ENCODE data around the gene PRKCE.

Gene PRKCE

DNA sequence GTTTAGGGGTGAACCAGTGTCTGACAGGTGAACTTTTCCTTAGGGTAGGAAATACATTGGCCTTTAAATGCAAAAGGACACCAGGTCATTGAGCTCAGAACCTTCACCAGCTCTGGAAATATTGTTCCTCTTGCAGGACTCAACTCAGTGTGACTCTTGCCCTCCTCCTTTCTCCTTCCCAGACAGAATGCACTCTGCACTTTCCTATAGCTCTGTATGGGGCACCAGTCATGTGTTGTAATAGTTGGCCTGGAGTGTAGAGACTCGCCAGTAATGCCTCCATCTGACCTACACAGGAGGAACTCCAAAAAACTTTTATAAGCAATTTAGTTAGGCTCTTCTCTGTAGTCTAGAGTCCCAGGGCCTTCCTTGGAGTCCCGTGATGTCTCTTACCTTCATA is 397.2 kb downstream of the PRKCE start:
- H3K27me3 ChIP-seq: no peaks in the 10 kb centered on the region
- H3K4me1 ChIP-seq: peaks cover 16% of the 10 kb centered on the region
- no peak for DNase-seq
- TF ChIP-seq, protein P1, sequence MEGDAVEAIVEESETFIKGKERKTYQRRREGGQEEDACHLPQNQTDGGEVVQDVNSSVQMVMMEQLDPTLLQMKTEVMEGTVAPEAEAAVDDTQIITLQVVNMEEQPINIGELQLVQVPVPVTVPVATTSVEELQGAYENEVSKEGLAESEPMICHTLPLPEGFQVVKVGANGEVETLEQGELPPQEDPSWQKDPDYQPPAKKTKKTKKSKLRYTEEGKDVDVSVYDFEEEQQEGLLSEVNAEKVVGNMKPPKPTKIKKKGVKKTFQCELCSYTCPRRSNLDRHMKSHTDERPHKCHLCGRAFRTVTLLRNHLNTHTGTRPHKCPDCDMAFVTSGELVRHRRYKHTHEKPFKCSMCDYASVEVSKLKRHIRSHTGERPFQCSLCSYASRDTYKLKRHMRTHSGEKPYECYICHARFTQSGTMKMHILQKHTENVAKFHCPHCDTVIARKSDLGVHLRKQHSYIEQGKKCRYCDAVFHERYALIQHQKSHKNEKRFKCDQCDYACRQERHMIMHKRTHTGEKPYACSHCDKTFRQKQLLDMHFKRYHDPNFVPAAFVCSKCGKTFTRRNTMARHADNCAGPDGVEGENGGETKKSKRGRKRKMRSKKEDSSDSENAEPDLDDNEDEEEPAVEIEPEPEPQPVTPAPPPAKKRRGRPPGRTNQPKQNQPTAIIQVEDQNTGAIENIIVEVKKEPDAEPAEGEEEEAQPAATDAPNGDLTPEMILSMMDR (IDR thresholded peaks at IDR 0.05; ENCODE audit: low read depth, low read length): no peak
- H3K9me3 ChIP-seq: no peaks in the 10 kb centered on the region
- peaks cover 20% of the 10 kb centered on the region; the same call in 1 of the 2 replicates for H3K36me3 ChIP-seq
- no peak overlapping the region for H3K4me3 ChIP-seq (ENCODE audit: low read depth, low read length)

DNA sequence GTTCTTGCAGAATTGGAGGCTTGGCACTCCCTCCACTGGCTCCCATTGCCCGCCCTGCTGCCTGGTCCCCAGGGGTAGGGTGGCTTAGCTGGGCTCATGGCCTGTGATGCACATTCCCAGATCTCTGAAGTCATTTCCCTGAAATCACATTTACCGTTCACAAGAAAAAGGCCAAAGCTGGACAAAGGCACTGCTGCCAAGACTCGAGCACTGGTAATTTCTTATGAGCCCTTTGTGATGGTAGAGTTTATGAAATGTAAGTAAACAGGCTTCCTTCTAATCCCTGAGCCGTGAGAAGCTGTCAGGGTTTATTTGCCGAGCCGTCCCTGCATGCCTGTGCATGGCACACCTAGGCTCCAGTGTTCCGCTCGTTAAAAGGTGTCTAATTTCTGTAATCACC is 398.6 kb downstream of the PRKCE start:
- H3K9me3 ChIP-seq: no peaks in the 10 kb centered on the region
- peaks cover 23% of the 10 kb centered on the region; the same call in 1 of the 2 replicates for H3K36me3 ChIP-seq
- peaks cover 16% of the 10 kb centered on the region for H3K4me1 ChIP-seq
- TF ChIP-seq, protein P1 (IDR thresholded peaks at IDR 0.05; ENCODE audit: low read depth, low read length): no peak
- no peaks in the 10 kb centered on the region for H3K27me3 ChIP-seq
- H3K4me3 ChIP-seq (ENCODE audit: low read depth, low read length): no peak overlapping the region
- DNase-seq: no peak

DNA sequence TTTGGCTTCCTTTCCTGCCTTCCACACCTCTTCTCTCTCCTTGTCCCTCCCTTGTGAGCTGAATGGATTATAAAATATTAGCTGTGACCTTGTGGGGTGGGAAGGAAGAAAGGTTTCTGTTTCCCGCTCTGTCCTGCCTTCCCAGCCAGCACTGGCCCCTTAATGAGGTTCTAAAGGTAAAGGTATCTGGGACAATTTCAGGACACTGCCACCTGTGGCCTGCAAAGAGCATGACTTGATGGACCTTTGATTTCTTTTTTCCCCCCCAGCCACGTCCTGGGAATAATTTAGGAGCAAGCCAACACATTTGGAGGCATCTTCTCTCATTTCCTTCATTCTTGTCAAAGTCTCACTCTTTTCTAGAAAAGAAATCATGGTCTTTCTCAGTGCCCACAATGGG is 399.0 kb downstream of the PRKCE start:
- Histone ChIP-seq H3K36me3 (peaks cover 25% of the 10 kb centered on the region; the same call in 1 of the 2 replicates), H3K4me3 (ENCODE audit: low read depth, low read length) (no peak overlapping the region), H3K27me3 (no peaks in the 10 kb centered on the region), H3K4me1 (peaks cover 11% of the 10 kb centered on the region), H3K9me3 (no peaks in the 10 kb centered on the region)
- DNase-seq: no peak
- TF ChIP-seq, protein P1 (IDR thresholded peaks at IDR 0.05; ENCODE audit: low read depth, low read length): no peak

DNA sequence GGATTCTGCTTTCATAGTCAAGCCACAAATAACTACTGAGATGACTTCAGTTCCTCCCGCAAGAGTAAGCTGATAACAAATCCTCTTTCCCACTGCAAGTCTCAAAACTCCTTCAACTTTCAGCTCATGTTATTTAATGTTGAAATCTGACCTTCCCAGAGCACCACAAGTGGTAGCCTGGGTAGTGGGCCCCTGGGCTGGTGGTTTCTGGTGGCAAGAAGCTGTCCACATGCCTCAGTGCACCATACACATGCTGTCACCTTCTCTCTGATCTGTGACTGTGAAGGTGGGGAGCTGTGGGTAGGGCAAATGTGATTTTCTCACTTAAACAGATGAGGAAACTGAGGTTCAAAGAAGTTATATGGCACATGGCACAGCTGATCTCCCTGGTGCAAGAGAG is 399.6 kb downstream of the PRKCE start:
- Histone ChIP-seq H3K4me1 (peaks cover 10% of the 10 kb centered on the region), H3K27me3 (no peaks in the 10 kb centered on the region), H3K36me3 (peaks cover 27% of the 10 kb centered on the region), H3K4me3 (ENCODE audit: low read depth, low read length) (no peak overlapping the region), H3K9me3 (no peaks in the 10 kb centered on the region)
- TF ChIP-seq, protein P1 (IDR thresholded peaks at IDR 0.05; ENCODE audit: low read depth, low read length): no peak
- DNase-seq: no peak

DNA sequence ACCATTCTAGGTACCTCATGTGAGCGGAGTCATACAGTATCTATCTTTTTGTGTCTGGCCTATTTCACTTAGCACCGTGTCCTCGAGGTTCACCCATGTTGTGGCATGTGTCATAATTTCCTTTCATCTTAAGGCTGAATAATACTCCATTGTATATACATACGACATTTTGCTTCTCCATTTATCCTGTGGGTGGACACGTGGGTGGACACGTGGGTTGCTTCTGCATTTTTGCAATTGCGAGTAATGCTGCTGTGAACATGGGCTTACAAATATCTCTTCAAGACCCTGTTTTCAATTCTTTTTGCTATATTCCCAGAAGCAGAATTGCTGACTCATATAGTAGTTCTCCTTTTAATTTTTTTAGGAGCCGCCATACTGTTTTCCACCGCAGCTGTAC is 402.1 kb downstream of the PRKCE start:
- H3K9me3 ChIP-seq: no peaks in the 10 kb centered on the region
- DNase-seq: no peak
- TF ChIP-seq, protein P1 (IDR thresholded peaks at IDR 0.05; ENCODE audit: low read depth, low read length): no peak
- H3K36me3 ChIP-seq: peaks cover 31% of the 10 kb centered on the region
- H3K4me1 ChIP-seq: no peaks in the 10 kb centered on the region
- no peaks in the 10 kb centered on the region for H3K27me3 ChIP-seq
- no peak overlapping the region for H3K4me3 ChIP-seq (ENCODE audit: low read depth, low read length)

DNA sequence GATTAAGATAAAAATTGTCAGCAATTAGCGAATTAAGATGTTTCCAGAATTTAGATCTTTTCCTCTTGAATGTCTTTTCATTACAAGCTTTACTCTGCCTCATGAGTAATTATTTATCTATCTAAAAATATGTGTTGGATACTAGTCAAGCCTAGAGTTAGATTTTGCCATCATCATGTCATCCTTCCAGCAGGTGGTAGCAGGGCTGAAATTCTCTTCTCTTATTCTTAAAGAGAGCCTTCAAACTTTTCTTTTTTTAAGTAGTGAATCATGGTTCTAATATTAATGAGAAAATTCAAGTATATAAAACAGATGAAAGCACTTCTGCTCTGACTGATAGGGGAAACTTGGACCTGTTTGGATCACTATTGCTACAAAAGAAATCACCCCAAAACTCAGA is 405.1 kb downstream of the PRKCE start:
- Histone ChIP-seq H3K4me3 (ENCODE audit: low read depth, low read length) (no peak overlapping the region), H3K4me1 (no peaks in the 10 kb centered on the region), H3K9me3 (no peaks in the 10 kb centered on the region), H3K36me3 (peaks cover 22% of the 10 kb centered on the region), H3K27me3 (no peaks in the 10 kb centered on the region)
- TF ChIP-seq, protein P1 (IDR thresholded peaks at IDR 0.05; ENCODE audit: low read depth, low read length): no peak
- DNase-seq: no peak

Measured in BE2C (cell line).